HG03135 (cell line): ENCODE data around the gene ACSL1.

Source experiments
- ATAC-seq: cut with Tn5 transposase; IDR thresholded peaks from one replicate; pipeline ENCODE4 v1.9.1; 2021; ENCODE audit warnings: mild to moderate bottlenecking, moderate library complexity; ENCODE audit not compliant: unreplicated experiment

ACSL1 gene

DNA sequence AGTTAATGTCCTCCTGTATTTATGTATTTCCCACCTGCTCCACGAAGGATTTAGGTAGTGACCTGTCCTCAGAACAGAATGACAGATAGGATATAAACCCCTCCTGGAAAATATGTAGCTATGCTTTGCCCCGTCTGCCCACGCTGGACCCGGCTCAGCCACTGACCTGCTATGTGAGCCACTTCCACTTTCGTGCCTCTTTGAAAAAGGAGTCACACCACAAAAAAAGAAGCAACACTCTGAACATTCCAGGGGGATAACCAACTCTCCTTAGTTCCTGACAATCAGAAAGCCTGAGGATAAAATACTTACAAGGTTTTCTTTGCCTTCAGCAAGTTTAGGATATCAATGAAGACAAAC, 11.1 kb downstream of the ACSL1 start:
- ATAC-seq, result no peak

DNA sequence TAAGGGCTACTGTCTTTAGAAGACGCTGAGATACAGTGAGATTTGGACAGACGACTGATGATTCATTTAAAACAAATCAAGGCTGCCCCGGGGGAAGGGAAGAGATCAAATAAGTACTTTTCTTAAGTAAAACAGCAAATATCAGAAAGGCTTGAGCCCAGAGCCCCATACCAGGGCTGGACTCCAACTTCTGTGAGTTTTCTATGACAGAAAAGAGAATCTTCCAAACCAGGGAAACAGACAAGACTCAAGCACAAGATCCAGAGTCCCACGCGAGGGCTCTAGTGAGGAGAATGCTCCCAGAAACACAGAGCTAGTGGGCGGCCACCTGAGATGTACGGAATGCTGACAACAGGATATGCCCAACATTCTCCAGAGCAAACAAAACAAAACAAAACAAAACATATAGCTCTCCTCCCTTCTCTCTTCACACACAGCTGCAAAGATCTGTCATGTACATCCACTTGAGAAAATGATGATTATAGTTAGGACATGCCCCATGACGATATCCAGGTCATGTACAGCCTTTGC, 13.1 kb downstream of the ACSL1 start:
- no peak for ATAC-seq

DNA sequence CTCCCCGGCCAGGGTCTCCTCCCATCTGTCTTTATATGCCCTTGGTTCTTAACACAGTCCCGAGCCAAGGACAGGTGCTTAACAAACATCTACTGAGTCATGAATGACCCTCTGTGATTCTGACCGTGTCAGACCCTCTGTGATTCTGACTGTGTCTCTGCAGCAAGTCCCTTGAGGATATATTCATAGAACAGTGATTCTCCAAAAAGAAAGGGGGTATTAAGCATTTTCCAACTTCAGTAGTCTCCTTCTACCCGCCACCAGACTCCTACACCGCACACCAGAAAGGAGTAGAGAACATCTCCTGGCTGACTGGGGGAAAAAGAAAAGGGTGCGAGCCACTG, 13.6 kb downstream of the ACSL1 start:
- ATAC-seq, result no peak

DNA sequence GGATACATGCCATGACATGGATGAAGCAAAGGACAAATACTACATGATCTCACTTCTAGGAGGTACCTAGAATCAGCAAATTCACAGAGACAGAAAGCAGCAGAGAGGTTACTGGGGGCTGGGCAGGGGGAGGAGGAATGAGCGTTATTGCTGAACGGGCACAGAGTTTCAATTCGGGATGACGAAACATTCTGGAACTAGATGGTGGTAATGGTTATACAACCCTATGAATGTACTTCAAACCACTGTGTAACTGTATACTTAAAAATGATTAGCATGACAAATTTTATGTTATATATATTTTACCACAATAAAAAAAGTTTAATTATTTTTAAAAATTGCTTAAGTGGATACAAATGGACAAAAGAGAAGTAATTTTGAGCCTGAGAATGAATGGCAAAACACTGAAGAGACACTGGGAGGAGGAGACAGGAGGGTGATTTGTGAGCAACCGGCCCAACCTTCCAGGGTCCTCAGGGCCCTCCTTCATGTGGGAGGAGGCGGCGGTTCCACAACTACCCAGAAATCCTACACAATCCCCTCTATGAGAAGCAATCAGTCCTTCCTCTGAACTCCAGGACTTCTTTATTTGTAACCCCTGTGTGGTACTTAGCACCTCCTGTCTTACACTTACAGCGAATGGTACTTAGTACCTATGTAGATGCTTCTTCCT, 14.1 kb downstream of the ACSL1 start:
- ATAC-seq, result no peak

DNA sequence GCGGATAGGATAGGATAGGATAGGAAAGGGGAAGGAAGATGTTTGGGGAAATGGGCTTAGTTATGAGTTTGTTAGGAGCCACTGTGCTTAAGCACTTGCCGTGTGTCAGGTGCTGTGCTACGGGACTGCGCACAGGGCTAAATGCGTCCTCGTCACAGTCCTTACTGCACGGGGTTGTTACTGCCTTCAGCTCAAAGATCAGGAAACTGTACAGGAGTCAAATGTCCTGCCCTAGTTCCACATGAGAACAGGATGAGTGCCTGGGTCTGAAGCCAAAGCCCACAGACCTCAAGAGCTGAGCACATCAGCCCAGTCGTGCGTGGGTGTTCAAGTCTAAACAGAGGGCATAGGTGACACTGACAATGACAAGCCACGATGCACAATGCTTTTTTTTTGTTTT, 15.0 kb downstream of the ACSL1 start:
- no peak for ATAC-seq

DNA sequence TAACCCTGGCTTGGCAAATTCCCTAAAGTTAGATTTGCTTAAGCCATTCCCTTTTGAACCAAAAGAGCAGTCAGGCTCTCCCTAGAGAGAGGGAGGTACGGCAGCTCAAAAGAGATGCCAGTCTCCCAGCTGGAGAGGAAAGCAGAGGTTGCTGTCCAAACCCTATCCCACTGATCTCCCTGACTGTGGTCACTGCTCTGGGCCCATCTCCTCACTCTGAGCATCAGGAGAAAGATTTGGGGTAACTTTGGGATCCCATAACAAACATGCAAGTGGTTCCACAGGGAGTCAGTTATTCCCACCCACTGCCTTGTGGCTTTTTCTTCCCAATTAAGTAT, 17.1 kb downstream of the ACSL1 start:
- no peak for ATAC-seq

DNA sequence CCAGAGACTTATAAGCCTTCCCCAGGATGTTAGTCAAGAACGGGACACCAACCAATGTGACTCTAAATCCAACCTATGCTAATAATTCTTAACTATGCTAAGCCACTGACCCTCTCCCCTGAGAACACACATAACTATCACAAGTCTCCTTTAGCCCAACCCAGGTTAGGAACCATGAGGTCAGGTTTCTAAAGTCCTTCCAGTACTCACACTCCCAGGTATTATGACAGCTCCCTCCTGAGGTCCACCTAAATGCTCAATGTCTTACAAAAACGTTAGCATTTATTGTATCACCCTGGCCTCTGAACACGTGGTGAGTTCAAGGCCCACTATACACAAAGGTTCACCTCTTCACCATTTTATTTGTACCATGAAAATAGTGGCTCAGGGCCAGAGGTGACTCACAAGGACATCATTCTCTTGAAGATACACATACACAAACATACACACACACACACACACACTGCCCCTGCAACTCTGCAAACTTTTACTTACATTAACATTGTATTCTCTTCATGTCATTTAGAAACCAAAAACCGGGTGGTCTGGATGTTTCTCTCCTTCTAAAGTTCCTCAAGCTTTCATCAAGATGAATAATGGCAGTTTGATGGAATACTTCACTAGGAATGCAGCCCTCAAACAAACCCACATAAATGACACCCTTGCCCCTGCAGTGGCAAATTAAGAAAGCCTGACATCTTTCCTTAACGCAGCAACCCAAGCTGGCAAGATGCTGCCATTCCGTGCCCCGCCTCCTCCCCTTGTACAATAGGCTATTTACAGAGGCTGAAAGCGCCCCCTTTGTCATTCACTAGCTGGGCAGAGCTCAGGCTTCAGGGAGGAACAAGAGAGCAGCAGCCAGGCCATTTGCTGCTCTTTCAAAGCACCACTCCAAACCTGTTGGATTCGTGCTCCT, 17.7 kb downstream of the ACSL1 start:
- no peak for ATAC-seq

DNA sequence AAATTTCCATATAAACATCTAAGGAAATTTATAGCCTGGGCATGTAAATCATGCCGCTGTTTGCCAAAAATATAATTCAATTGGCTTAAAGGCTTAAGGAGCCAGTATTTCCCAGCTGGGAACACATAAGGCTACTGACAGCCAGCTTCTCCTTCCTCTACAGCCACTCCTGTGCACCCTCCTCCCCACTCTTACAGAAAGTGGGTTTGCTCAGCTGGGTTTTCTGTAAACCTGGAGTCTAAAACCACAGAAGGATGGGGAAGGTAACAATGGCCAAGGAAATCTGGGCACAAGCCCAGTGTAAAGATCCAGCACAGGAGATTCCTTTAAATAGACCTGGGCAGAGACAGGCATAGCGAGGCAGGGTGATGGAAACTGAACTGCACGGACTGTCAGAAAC, 18.5 kb downstream of the ACSL1 start:
- no peak for ATAC-seq

DNA sequence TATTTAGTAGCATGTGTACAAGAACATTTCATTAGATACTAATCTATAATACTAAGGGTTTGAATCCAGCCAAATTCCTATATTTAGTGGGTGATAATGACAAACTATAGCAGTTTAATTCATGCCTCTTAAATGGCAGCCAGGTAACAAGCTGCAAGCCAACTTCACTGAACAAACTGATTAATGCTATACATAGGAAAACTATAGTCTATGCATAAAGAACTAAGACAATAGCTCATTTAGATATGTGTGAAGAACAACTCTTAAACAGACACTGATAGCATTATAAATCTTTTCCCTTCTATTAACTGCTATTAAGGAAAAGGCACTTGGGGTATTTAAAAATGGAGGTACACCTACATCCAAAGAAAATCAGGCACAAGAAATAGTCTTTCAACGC, 19.1 kb downstream of the ACSL1 start:
- ATAC-seq, result no peak

DNA sequence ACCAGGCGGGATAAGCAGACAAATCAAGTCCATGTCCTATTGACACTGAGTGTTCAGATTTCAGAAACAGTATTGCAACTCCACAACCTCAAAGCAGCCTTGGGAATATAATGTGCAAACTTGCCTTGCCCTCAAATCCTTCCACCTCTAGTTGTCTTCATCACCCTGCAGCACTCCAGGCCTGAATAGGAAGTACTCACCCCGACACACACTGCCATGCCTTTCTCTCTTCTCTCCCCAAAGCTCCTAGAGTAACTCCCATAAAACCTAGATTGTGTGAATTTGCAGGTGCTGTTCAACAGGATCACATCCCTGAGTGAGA, 19.6 kb downstream of the ACSL1 start:
- ATAC-seq, result no peak

DNA sequence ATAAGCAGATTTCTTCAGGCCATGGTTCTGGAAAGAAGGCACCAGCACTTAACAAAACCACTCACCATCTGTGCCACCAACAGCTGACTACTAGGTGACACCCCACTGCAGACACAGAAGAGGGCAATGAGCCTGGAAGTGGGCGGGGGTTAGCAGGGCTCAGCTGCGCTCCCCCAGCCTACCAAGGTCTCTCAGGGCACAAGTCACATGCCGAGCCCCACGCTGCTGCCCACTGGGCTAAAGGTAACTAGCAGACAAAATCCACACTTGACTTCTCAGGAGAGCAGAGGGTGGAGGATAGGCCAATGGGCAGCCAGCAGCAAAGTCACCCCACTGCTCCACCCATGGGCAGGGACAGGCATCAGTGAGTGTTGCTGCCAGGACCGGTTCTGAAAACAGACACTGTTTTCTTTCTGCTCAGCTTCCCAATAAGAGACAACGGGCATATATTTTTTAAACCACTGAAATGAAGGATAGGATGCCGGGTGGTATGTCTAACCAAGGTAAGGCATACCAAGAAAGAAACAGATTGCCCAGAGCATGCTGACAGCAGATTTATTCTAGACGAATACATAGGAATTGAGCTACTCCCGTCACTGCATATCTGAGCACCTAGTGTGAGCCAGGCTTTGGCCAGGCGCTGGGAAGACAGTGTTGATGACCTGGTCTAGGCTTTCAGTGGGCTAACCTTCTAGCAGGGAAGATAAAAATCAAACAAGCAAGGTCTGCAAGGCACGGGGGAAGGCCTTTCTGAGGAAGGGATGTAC, 20.1 kb downstream of the ACSL1 start:
- no peak for ATAC-seq

DNA sequence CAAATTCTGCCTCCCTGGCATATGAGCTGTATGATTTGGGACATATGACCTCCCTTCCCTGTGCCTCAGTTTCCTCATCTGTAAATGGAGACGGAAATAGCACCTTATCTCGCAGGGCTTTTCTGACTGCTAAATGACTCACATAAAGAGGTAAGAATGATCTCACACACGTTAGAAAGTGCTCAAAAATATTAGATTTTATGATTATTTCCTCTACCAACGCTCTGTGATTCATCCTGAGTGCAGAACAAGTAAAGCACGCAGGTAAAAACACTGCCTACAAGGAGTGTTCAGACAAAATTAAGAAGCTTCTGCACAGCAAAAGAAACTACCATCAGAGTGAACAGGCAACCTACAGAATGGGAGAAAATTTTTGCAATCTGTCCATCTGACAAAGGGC, 21.1 kb downstream of the ACSL1 start:
- ATAC-seq, result no peak

DNA sequence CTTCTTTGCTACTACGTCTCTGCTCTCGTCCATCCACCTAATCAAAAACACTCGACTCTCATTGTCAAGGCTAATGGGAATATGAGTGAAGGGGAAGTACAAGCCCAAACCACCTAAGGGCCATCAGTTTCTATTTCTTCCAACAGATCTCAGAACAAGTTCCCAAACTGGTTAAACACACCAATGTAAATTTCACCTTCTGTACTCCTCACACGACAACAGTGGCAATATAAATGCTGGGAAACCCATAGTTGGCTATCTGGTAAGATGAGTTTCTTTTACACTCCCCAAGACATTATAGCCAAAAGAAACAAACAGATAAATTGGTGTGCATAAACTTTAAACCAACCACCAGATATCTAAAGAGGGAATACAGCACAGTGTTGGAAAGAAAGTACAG, 21.9 kb downstream of the ACSL1 start:
- no peak for ATAC-seq

DNA sequence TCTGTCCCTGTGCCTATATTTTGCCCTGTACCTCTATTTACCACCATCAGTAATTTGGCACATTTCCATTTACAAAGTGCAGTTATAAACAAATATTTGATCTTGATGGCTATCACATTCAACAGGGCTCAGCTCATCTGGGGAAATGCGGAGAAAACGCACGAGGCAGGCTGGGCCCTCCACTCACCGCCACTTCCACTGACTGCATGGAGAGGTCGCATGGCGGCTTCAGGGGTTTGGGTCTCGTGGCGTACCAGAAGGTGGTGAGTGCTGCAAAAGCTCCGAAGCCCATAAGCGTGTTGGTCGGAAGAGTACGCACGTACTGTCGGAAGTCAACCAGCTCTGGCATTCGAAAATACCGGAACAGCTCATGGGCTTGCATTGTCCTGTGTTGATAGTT, 22.6 kb downstream of the ACSL1 start:
- no peak for ATAC-seq

DNA sequence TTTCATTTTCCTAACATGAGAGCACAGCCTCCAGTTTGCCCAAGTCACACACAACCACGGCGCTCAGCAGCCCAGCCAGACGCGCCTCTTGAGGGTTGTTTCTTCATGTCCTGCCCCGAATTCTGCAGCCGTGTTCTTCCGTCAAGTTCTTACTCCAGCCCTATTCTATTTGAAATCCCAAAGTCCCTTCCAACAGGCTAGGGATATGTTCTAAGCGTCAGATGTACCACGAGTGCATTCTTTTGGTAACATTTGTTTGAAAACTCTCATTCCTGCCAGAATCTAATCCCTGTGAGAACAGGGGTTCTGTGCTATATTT, 23.1 kb downstream of the ACSL1 start:
- no peak for ATAC-seq

DNA sequence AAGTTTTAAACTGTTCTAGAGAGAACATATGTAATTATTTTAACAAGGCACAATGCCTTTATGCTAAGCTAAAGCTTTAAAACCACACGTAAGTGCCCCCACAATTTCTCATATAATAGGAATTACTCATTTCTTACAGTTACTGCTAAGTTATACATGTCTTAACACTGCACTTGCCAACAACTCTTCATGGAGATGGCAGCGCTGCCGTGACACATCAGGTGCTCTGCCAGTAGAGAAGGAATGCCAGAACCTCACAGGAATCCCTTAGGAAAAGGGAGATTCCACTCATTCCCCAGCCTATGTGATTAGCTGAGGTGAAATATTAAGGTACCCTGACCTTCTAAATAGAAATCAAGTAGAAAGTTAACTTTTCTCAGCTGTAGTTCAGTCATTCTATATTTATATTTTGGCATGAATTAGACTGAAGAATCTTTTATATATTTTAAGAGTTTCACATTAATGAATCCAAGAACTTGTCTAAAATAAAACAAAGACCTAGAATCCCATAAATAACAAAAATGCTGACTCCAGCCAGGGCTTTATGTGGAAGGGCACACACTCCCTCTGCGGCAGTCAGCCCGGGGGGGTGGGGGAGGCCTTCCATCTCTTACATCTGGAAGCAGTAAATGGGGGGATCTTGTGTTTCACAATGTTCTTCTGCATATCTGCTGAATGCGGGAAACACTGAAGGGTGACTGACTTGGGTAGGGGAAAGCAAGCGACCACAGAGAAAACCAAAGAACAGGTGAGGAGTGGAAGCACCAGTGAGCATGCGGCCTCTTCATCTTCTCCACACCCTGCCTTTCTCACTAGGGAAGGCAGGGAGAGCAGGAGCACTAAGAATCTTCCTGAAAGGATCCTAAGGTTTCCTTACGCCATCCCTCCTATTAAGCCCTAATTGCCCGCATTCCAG, 23.7 kb downstream of the ACSL1 start:
- no peak for ATAC-seq

DNA sequence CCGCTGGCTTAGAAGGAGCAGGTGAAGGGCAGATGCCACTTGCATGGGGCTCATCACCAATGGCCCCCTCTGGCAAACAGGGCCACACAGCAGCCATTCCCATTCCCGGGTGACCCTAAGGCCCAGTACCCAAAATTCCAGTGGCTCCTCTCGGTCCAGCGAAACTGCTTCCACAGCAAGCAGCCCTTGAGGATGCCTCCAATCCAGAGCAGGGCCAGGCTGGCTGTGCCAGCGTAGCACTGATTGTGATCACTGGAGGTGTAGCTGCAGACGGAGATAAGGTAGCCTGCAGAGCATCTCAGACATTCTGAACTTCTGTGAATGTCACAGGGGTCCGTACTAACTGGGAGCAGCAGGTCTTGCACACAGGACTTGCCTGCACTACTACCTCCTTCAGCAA, 27.3 kb downstream of the ACSL1 start:
- no peak for ATAC-seq

DNA sequence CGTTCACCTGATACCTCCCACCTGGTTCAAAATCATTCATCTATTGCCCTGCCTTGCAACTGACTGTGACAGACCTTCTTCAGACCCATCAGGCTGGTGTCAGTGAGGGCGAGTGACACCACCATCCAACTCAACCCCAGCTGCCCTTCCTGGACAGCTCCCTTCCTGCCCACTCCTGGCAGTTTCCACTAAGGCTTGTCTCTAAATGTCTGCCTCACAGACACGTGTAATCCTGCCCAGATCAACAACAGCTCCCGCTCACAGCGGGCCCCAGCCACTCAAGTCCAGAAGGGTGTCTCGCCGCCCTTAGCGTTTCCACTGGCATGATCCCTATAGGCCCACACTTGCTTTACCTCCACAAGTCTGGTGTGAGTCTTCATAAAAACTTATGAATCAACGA, 28.9 kb downstream of the ACSL1 start:
- ATAC-seq, result no peak

DNA sequence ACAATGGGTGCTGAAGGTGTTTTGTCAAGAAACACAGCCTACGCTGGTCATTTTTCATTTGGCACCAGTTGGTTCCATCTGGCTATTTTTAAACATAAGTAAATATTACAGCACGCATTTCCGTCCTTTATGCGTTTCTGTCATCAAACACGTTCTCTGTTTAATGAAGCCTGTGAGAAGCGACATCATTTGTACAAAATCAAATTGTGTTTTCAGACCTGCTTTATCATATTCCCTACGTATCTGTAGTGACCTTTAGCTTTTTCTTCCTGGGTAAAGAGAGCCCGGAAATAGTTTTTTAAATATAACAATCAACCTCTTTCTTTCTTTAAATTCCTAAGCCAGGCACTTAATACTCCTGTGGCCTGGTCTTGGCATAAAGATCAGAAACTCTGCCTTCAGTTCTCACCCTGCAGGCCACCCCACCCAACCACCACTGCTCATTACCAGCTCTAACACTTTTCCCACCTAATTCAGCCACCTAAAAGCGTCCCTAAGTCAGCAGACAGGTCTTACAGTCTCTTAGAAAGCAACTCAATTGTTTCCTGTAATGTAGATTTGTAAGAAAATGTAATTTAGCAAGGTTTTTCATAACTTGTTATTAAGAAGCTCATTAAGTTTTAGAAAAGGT, 30.4 kb downstream of the ACSL1 start:
- no peak for ATAC-seq

DNA sequence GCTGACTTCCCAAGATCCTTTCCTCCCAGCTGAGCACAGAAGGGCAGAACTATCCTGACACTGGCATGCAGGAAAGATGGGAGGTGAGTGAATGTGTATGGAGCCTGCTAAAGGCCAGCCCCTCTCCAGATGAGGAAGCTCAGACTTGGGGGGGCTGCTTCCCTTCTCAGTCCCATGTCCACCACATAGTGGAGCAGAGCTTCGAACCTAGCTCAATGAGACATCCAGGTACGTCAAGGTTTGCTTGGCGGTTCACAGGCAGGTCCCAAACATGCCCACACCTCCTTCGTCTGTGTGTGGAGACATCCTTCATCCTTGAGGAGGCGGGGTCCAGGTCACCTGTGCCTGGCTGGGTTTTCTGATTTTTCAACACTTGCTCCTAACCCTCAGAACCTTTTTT, 31.3 kb downstream of the ACSL1 start:
- ATAC-seq, result no peak
